ENCODE measurements around the gene KRTAP9-4. TPM values are rescaled to one million over a fixed set of nuclear protein-coding genes. Genes with fewer than 3 reads are reported as not detected.

Gene KRTAP9-4
- total RNA-seq, 1 experiment from 2014 or later, result not detected

DNA sequence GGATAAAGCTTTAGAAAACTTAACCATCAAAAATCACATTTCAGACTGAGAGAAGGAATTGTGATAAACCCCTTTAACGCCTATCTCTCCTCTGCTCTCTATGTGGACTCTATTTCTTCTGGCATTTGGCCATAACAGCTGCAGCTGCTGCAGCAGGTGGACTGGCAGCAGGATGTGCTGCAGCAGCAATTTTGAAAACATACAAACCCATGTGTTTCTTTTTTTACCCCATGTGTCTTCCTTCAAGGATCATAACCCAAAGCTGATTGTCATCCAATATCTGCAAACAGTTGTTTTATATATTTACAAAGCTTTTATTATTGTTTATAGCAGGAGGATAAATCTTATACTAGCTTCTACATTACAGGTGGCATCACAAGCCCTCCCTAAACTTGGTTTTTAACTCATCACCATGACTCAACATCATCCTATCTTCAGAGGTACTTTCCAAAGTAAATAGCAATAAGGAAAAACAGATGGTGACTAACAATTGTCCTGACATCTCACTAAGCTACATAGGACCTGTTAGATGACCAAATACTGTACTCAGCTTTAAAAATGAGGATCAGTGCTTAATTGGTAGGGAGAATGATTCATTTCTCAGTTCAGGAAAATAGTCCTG, 37.5 kb upstream of the KRTAP9-4 start:
- Histone ChIP-seq H3K18ac (ENCODE audit: insufficient read length, low read depth, low read length) (no peak overlapping the region), H3K4me1 (ENCODE audit: insufficient read depth, low read length) (no peaks in the 10 kb centered on the region), H2BK12ac (ENCODE audit: insufficient read length, low read depth, low read length) (no peak overlapping the region), H3K23ac (ENCODE audit: insufficient read length, low read depth, low read length) (no peak overlapping the region), H2AFZ (ENCODE audit: low read length) (no peak overlapping the region), H3K4ac (ENCODE audit: low read depth, low read length) (no peak overlapping the region), H2BK120ac (ENCODE audit: low read depth, low read length, poor library complexity, severe bottlenecking) (no peak overlapping the region), H2AK5ac (ENCODE audit: insufficient read length, low read length) (no peak overlapping the region), H3K56ac (ENCODE audit: insufficient read length, low read depth, low read length) (no peak overlapping the region), H3K27me3 (ENCODE audit: insufficient read depth, low read length) (no peaks in the 10 kb centered on the region), H4K8ac (replicated peaks; ENCODE audit: insufficient read length, low read depth, low read length) (no peak overlapping the region), H4K5ac (ENCODE audit: insufficient read length, low read depth, low read length) (no peak overlapping the region), H3K9ac (ENCODE audit: extremely low read depth, insufficient read length, low read length) (no peak overlapping the region), H2BK20ac (ENCODE audit: low read depth, low read length, poor library complexity, severe bottlenecking) (no peak overlapping the region), H3K14ac (ENCODE audit: insufficient read depth, low read length) (no peak overlapping the region), H3K79me1 (ENCODE audit: insufficient read depth, low read depth, low read length, poor library complexity, severe bottlenecking) (no peaks in the 10 kb centered on the region), H3T11ph (ENCODE audit: low read length) (no peak overlapping the region), H2BK15ac (ENCODE audit: low read depth, low read length) (no peak overlapping the region), H3K9me3 (ENCODE audit: control insufficient read depth, low read depth, low read length) (no peaks in the 10 kb centered on the region), H3K23me2 (ENCODE audit: insufficient read length, low read depth, low read length, poor library complexity, severe bottlenecking) (no peaks in the 10 kb centered on the region), H3K4me2 (ENCODE audit: insufficient read depth, insufficient read length, low read length) (no peak overlapping the region), H4K20me1 (ENCODE audit: control insufficient read depth, insufficient read depth, insufficient read length) (no peaks in the 10 kb centered on the region), H2BK5ac (ENCODE audit: insufficient read length, low read length) (no peak overlapping the region), H4K91ac (ENCODE audit: insufficient read length, low read depth, low read length) (no peak overlapping the region), H3K27ac (ENCODE audit: insufficient read length, low read depth, low read length) (no peak overlapping the region), H3K79me2 (ENCODE audit: insufficient read depth, low read length) (no peaks in the 10 kb centered on the region)
- Mint-ChIP-seq H3K27me3 (ENCODE audit: low read depth) (peaks cover under 1% of the 10 kb centered on the region; the same call in 1 of the 2 replicates), H3K4me3 (no peak overlapping the region), H3K27ac (no peak overlapping the region), H3K4me1 (peaks cover 0 to 2% of the 10 kb centered on the region in 2 experiments; a peak in 1 of 4 replicates), H3K9me3 (peaks cover 12 to 14% of the 10 kb centered on the region in 2 experiments), H3K36me3 (ENCODE audit: insufficient read depth in 1 of 3, low read depth in 3 of 3) (peaks cover 0 to 13% (median 0%) of the 10 kb centered on the region in 3 experiments; a peak in 4 of 7 replicates)
- no peak for DNase-seq
- TF ChIP-seq CTCF (conservative IDR thresholded peaks at IDR 0.05), result no peak
- WGBS (ENCODE audit: extremely low coverage, insufficient read length, low lambda C conversion rate), result no CpG with 5 or more reads among the region's 1 CpG

Data from H9 (cell line).